Measurements from ENCODE around the gene STAC3. TPM values are rescaled to one million over a fixed set of nuclear protein-coding genes. Genes with fewer than 3 reads are reported as not detected.

Gene STAC3
- total RNA-seq, 2 experiments from 2014 or later = 7.5 to 9.9 TPM

DNA sequence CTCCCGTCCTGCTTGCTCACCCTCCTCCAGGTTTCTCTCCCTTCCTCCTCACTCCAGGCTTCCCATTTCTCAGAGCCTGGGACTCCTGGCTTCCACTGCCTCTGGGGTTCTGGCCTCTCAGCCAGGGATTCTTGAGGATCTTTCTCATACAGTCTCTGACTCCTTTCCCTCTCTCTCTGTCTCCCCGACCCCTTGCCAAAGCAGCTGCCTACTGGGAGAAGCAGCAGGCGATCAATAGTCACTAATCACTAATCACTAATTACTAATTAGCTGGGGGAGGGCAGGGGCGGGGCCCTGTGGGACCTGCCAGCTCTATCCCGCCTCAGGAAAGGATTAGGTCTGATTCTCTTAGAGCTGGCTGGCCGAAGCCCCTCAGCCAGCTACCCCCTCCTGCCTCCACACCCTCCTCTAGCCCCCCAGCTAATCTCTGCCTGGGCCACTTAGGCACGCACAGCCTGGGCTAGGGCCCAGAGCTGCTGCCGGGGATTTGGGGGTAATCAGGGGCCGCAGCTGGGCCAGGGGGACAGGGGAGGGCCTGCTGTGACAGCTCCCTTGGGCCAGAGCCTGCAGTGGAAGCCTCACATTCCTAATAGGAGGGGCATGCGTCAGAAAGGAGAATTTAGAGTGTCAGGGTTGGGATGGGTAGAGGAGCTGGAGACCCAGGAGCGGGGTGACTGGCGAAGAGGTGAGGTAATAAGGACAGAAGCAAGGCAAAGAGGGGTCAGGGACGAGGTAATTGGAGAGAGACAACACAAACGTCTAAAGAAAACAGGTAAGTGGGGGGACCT, 31.6 kb downstream of the STAC3 start:
- Mint-ChIP-seq H3K4me1 (ENCODE audit: low read depth) (peaks cover 61% of the 10 kb centered on the region), H3K9me3 (ENCODE audit: insufficient read depth) (no peaks in the 10 kb centered on the region), H3K27me3 (ENCODE audit: low read depth) (peaks cover 82% of the 10 kb centered on the region), H3K27ac (no peak overlapping the region), H3K4me3 (no peak overlapping the region), H3K36me3 (ENCODE audit: low read depth) (no peaks in the 10 kb centered on the region)
- CTCF ChIA-PET = interaction anchor here (1.4 kb wide), 2 partner anchors 19 to 23 kb away, joined by 9 to 11 read pairs; no protein-coding TSS in a partner anchor
- POLR2A ChIA-PET = no interaction called here
- ATAC-seq (no peak), DNase-seq (no peak)

DNA sequence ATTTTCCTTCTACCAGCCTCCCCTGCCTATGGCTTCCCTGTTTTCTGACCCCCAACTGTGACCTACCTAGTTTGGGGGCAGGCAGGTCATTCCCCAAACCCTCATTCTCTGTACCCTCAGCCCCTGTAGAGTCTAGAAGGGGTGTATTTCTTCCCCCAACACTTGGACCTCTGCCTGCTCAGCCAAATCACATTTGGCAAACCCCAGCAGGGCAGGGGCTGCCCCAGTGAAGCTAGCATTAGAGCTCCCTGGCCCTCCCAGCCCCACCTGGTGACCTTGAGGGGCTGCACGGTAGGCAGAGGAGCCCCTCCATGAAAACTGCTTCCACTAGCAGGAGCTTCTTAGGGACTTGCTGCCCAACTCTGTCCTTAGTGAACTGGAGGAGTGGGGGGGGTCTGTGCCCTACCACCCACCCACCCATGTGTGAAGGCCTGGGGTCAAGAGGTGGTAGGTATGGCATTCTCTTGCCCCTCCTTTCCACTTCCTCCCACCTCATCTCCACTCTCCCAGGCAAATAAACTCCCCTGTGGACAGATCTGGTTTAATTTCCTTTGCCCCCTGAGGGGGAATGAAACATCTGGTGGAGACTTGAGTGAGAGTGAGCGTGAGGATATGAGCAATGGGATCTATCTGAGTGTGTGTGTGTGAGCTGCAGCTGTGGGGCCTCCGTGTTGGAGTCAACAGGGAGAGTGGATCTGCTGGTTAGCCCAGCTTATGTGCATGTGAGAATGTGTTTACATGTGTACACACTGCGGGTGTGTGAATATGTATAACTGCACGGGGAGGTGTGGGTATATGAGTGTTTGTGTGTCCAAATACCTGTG, 32.7 kb downstream of the STAC3 start:
- no peak for ATAC-seq
- ChIA-PET CTCF (interaction anchor here (0.9 to 2.2 kb wide), 2 partner anchors 11 to 25 kb away, joined by 3 to 15 read pairs; partner anchors contain the start of gene SHMT2), POLR2A (no interaction called here)
- H3K36me3 Mint-ChIP-seq (ENCODE audit: low read depth) = no peaks in the 10 kb centered on the region
- no peaks in the 10 kb centered on the region for H3K9me3 Mint-ChIP-seq (ENCODE audit: insufficient read depth)
- no peak overlapping the region for H3K4me3 Mint-ChIP-seq
- peaks cover 86% of the 10 kb centered on the region for H3K27me3 Mint-ChIP-seq (ENCODE audit: low read depth)
- no peak for DNase-seq
- no peak overlapping the region for H3K27ac Mint-ChIP-seq
- peaks cover 61% of the 10 kb centered on the region for H3K4me1 Mint-ChIP-seq (ENCODE audit: low read depth)

DNA sequence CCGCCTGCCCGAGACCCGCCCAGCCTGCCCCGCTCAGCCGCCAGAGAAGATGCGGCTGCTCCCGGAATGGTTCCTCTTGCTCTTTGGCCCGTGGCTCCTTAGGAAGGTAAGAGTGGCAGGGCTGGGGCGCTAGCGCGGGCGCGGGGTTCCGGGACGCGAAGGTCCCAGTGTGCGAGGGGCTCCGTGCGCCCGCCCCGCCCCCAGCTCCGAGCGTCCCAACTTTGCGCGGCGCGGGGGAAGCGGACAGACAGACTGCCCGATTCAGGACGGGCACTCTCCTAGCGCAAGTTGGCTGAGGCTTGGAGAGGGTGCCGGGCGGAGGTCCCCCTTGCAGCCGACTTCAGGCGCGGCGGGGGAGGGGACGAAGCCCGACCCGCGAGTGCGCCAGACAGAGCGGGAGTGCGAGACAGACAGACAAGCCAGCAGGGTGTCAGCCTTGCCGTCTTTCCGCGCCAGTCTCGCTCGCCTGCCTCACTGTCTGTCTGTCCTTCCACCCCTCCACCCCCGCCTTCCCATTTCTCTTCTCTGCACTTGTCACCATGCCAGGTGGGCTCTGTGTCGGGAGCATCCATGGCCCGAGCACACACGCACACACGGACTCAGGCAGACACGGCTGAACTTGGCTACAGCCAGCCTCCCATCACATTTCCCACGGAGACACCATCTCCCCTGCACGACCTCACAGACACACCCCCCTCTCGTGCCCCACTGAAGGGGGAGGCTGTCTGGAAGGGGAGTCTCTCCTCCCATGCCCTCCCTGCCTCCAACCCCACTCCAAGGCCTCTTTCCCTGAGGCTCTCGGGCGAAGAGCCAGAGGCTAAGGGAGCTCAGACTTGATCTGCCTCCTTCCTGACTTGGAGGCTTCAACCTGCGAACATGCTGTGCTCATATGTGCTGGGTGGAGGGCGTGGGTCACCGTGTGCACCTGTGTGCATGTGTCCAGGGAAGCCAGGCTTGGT, 33.8 kb downstream of the STAC3 start:
- Mint-ChIP-seq H3K4me3 (peak overlapping the region; percentile 69), H3K36me3 (ENCODE audit: low read depth) (no peaks in the 10 kb centered on the region), H3K27ac (no peak overlapping the region), H3K4me1 (ENCODE audit: low read depth) (peaks cover 51% of the 10 kb centered on the region), H3K9me3 (ENCODE audit: insufficient read depth) (no peaks in the 10 kb centered on the region), H3K27me3 (ENCODE audit: low read depth) (peaks cover 76% of the 10 kb centered on the region)
- DNase-seq (no peak), ATAC-seq (peak; percentile 6)
- CTCF ChIA-PET = interaction anchor here (0.7 to 2.2 kb wide), 4 partner anchors 12 to 242 kb away, joined by 3 to 15 read pairs (median 3); partner anchors contain the start of genes GLI1 and SHMT2
- POLR2A ChIA-PET = no interaction called here

DNA sequence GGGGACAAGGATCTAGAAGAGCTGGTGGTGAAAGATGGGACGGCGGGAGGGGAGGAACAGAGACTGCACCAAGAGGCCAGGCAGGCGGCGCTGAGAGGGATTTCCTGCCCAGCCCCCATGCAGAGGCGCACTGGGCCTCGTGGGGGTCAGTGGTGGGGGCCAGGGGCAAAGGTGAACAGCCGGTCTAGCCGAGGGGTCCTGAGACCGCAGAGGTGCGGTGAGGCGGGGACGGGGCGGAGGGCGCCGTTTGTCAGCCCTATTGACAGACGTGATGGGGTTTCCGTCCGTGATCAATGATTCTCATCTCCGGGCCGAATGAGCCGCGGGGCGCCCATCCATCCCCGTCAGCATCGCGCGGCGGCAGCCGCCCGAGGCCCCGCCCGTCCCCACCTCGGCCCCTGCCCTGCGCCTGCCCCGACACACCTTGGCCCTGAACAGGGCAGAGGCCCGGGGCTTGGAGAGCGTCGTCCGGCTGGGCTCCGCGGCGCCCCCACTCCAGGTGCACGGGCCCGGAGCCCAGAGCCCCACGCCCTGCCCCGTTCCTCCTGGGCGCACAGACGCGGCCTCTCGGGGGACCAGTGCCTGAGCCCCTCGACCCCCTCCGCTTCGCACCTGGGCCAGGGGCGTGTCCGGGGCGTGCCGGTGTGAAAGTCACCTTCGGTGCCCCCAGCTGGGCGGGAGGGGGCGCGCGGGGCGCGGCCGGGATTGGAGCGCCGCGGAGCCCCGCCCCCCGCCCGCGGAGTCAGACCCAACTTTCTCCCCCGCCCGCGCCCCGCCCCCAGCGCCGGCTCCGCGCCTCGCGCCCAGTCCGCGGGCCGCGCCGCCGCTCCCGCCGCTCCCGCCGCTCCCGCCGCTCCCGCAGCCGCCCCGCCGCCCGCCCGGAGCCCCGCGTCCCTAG, 34.7 kb downstream of the STAC3 start, which contains the start of gene NXPH4:
Gene NXPH4 (plus strand): TSS at position 781 of the 898 bp plus-strand sequence. CDS start 176 bp downstream, outside the sequence.
- peak; percentile 58 for DNase-seq
- no peaks in the 10 kb centered on the region for H3K9me3 Mint-ChIP-seq (ENCODE audit: insufficient read depth)
- no peaks in the 10 kb centered on the region for H3K36me3 Mint-ChIP-seq (ENCODE audit: low read depth)
- peak within 1 kb of the TSS; percentile 69 for H3K4me3 Mint-ChIP-seq
- CTCF ChIA-PET = interaction anchor here (0.7 to 4.3 kb wide), 5 partner anchors 11 to 243 kb away, joined by 3 to 246 read pairs (median 15); partner anchors contain the start of genes GLI1 and SHMT2
- H3K27me3 Mint-ChIP-seq (ENCODE audit: low read depth) = peaks cover 67% of the 10 kb centered on the region
- no peak within 1 kb of the TSS for H3K27ac Mint-ChIP-seq
- H3K4me1 Mint-ChIP-seq (ENCODE audit: low read depth) = peaks cover 43% of the 10 kb centered on the region
- peak; percentile 38 for ATAC-seq
- POLR2A ChIA-PET = interaction anchor here (0.8 kb wide), 1 partner anchor 11 kb away, joined by 3 read pairs; no protein-coding TSS in a partner anchor

DNA sequence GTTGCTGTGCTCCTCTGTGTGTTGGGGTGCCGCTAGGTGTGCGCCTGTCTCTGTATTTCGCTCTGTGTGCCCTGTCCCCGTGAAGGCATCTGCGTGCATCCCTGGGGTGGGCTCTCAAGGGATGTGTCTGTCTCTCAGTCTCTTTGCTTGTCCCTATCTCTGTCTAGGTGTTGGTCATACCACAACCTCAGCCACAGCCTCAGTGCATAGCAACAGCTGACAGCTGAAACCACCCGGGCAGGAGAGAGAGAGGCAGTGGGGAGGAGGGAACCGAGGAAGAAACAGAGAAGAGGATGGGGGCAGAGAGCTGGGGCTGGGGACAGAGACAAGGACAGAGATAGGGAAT, 35.3 kb downstream of the STAC3 start:
- Mint-ChIP-seq H3K36me3 (ENCODE audit: low read depth) (no peaks in the 10 kb centered on the region), H3K27me3 (ENCODE audit: low read depth) (peaks cover 60% of the 10 kb centered on the region), H3K4me3 (peak overlapping the region; percentile 64), H3K4me1 (ENCODE audit: low read depth) (peaks cover 37% of the 10 kb centered on the region), H3K27ac (no peak overlapping the region), H3K9me3 (ENCODE audit: insufficient read depth) (no peaks in the 10 kb centered on the region)
- DNase-seq = peak; percentile 73
- peak; percentile 31 for ATAC-seq
- ChIA-PET POLR2A (interaction anchor here (0.8 kb wide), 1 partner anchor 11 kb away, joined by 3 read pairs; no protein-coding TSS in a partner anchor), CTCF (interaction anchor here (4.3 kb wide), 2 partner anchors 11 to 25 kb away, joined by 167 to 246 read pairs; partner anchors contain the start of gene SHMT2)

DNA sequence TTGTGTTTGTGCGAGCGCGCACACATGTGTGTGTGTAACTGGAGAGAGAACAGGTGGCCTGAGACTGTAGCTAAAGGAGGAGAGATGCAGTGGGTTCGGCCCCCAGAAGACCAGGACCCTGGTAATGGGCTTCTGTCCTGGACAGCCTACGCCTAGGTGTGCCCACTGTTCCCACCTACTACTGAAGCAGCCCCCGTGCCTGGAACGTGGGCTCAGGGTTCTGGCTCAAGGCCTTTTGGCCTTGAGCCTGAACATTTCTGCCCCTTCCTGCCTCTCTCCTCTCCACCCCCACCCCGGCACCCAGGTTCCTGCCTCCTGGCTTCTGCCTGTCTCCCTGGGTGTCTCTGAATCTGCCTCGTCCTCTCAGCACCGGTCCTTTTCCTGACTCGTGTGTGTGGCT, 35.9 kb downstream of the STAC3 start:
- Mint-ChIP-seq H3K36me3 (ENCODE audit: low read depth) (no peaks in the 10 kb centered on the region), H3K4me1 (ENCODE audit: low read depth) (peaks cover 35% of the 10 kb centered on the region), H3K27ac (peak overlapping the region; percentile 43), H3K9me3 (ENCODE audit: insufficient read depth) (no peaks in the 10 kb centered on the region), H3K27me3 (ENCODE audit: low read depth) (peaks cover 58% of the 10 kb centered on the region), H3K4me3 (no peak overlapping the region)
- DNase-seq (no peak), ATAC-seq (no peak)
- CTCF ChIA-PET = interaction anchor here (2.0 to 4.3 kb wide), 7 partner anchors 12 to 244 kb away, joined by 11 to 246 read pairs (median 16); partner anchors contain the start of genes GLI1, SHMT2 and STAC3
- POLR2A ChIA-PET = no interaction called here

DNA sequence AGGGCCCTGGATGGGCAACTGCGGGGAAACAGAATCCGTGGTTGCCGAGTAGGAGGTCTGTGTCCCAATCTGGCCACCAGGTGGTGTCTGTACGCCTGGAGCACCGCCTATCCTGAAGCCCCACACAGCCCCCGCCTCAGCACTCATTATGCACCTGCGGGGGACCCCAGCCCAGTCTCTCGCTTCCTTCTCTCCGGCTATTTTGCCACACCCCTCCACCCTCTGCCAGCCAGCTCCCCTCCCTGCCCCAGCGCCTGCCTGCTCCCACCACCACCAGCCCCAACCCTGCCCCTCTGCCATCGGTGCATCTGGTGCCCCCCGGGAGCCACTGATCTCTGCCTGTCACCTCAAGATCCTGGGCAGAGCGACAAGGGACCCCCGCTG, 36.6 kb downstream of the STAC3 start:
- peaks cover 53% of the 10 kb centered on the region for H3K27me3 Mint-ChIP-seq (ENCODE audit: low read depth)
- DNase-seq = peak; percentile 81
- no peak overlapping the region for H3K27ac Mint-ChIP-seq
- H3K4me3 Mint-ChIP-seq = no peak overlapping the region
- no peaks in the 10 kb centered on the region for H3K9me3 Mint-ChIP-seq (ENCODE audit: insufficient read depth)
- ATAC-seq = peak; percentile 47
- peaks cover 35% of the 10 kb centered on the region for H3K4me1 Mint-ChIP-seq (ENCODE audit: low read depth)
- H3K36me3 Mint-ChIP-seq (ENCODE audit: low read depth) = no peaks in the 10 kb centered on the region
- POLR2A ChIA-PET = interaction anchor here (1.1 to 1.2 kb wide), 2 partner anchors 13 to 16 kb away, joined by 3 to 6 read pairs; partner anchors contain the start of gene SHMT2
- CTCF ChIA-PET = interaction anchor here (0.7 to 4.3 kb wide), 26 partner anchors 12 to 248 kb away, joined by 3 to 246 read pairs (median 5); partner anchors contain the start of genes GLI1, LRP1, SHMT2 and STAC3

DNA sequence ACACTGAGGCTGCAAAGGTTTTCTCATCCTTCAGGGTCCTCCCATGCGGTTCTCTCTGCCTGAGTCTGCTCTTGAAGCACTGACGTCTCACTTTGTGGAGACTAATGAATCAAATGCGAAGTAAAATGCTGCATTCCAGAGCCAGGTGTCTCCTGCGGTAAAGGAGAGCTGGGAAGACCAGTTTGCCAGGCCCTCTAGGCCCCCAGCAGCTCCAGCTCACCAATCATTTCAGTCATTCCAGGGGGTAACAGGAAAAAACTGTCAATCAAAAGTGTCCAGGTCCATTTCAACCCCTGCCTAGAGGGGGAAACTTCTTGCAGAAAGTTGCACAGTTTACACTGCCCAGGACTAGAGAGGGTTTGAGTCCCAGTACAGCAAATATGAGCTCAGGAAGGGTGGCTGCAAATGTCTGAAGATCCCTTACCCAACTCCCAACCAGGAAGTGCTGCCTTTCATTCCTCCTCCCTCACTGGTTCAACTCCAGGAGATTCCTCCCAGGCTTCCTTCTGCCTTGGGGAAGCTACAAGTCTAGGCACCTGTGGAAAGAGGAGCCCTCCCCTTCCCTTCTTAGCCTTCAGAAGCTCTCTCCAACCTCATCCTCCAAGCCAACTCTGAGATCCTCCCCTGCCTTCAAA, 37.1 kb downstream of the STAC3 start:
- Mint-ChIP-seq H3K36me3 (ENCODE audit: low read depth) (no peaks in the 10 kb centered on the region), H3K27me3 (ENCODE audit: low read depth) (peaks cover 48% of the 10 kb centered on the region), H3K4me3 (no peak overlapping the region), H3K27ac (no peak overlapping the region), H3K4me1 (ENCODE audit: low read depth) (peaks cover 35% of the 10 kb centered on the region), H3K9me3 (ENCODE audit: insufficient read depth) (no peaks in the 10 kb centered on the region)
- ATAC-seq (no peak), DNase-seq (no peak)
- ChIA-PET POLR2A (interaction anchor here (1.1 to 1.2 kb wide), 2 partner anchors 14 to 16 kb away, joined by 3 to 6 read pairs; partner anchors contain the start of gene SHMT2), CTCF (interaction anchor here (0.7 to 4.3 kb wide), 29 partner anchors 11 to 333 kb away, joined by 3 to 246 read pairs (median 5); partner anchors contain the start of genes DCTN2, GLI1, LRP1 and SHMT2)

DNA sequence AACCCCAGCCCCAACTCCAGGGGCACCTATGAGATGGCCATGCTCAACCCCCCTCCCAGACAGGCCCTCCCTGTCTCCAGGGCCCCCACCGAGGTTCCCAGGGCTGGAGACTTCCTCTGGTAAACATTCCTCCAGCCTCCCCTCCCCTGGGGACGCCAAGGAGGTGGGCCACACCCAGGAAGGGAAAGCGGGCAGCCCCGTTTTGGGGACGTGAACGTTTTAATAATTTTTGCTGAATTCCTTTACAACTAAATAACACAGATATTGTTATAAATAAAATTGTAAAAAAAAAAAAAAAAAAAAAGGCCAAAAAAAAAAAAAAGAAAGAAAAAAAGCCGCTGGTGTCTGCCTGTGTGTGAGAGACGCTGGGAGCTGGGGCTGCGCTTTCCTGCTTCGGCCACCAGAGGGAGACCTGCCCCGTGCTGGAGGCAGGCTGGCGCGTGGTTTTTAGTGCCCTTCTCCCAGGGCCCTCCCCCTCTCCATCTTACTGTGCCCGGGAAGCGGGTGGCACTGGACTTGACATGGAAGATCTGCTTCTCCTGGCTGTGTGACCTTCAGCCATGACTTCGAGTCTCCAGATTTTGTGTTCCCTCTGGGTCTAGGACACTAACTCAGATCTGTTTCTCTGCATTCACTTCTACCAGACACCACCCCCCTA, 37.8 kb downstream of the STAC3 start:
- peaks cover 35% of the 10 kb centered on the region for H3K4me1 Mint-ChIP-seq (ENCODE audit: low read depth)
- H3K9me3 Mint-ChIP-seq (ENCODE audit: insufficient read depth) = no peaks in the 10 kb centered on the region
- ChIA-PET POLR2A (interaction anchor here (0.6 to 1.2 kb wide), 3 partner anchors 14 to 216 kb away, joined by 3 to 6 read pairs (median 3); partner anchors contain the start of gene SHMT2), CTCF (interaction anchor here (0.6 to 4.3 kb wide), 26 partner anchors 11 to 334 kb away, joined by 3 to 246 read pairs (median 5); partner anchors contain the start of genes DCTN2, GLI1, LRP1 and SHMT2)
- no peaks in the 10 kb centered on the region for H3K36me3 Mint-ChIP-seq (ENCODE audit: low read depth)
- ATAC-seq (peak; percentile 61), DNase-seq (peak; percentile 88)
- H3K27ac Mint-ChIP-seq = peak overlapping the region; percentile 66
- peaks cover 41% of the 10 kb centered on the region for H3K27me3 Mint-ChIP-seq (ENCODE audit: low read depth)
- H3K4me3 Mint-ChIP-seq = no peak overlapping the region

Measured in activated CD8-positive, alpha-beta T cell treated with anti-CD3 and anti-CD28 coated beads, Interleukin-2, amount 10 ng/mL, durations not matched to agents 7 days and 5 days (primary cell).